ENCODE measurements around the gene SHF.
A peak's percentile ranks its signal among the peaks of the same experiment; 100 is the strongest.

Gene SHF

DNA sequence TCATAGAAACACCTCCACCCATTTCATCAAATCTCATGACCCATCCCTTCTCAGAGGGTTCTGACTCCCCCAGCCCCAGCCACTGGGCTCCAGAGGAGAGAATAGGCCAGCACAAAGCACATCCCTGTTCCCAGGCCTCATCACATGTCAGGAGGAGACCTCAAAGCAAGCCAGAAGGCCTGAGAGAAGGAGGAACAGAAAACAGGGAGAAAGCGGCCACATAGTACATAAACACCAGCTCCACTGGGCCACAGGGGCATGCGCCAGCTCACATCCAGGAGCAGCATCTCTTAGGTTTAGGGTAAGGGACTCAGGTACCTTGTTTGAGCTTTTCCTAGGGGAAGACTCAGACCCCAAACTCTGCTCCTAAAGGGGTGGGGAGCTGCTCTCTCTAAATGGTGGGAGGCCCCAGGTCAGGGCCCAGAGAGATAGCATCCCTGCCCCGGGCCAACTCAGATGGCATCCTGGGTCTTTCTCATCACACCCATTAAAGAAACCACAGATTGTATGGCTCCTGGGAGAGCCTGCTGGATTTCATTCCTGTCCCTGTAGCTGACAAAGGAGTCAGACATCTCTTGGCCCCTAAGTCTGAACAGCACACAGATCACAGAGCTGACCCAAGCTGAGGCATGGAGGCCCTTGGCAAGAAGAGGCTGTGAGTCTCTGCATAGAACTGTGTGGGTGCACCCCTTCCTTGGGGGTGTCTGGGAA is 2.5 kb downstream of the SHF start:
- in situ Hi-C loops (cut with MboI; ENCODE audit: low pct_unique_long_range_greater_than_20kb, low sequenced_read_pairs, unreplicated experiment) = no loop called here
- TF ChIP-seq, protein P1, sequence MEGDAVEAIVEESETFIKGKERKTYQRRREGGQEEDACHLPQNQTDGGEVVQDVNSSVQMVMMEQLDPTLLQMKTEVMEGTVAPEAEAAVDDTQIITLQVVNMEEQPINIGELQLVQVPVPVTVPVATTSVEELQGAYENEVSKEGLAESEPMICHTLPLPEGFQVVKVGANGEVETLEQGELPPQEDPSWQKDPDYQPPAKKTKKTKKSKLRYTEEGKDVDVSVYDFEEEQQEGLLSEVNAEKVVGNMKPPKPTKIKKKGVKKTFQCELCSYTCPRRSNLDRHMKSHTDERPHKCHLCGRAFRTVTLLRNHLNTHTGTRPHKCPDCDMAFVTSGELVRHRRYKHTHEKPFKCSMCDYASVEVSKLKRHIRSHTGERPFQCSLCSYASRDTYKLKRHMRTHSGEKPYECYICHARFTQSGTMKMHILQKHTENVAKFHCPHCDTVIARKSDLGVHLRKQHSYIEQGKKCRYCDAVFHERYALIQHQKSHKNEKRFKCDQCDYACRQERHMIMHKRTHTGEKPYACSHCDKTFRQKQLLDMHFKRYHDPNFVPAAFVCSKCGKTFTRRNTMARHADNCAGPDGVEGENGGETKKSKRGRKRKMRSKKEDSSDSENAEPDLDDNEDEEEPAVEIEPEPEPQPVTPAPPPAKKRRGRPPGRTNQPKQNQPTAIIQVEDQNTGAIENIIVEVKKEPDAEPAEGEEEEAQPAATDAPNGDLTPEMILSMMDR (IDR thresholded peaks at IDR 0.05; ENCODE audit: extremely low read depth, insufficient read depth, missing control alignments) = no peak
- peak; percentile 15 for DNase-seq (ENCODE audit: low spot score)

DNA sequence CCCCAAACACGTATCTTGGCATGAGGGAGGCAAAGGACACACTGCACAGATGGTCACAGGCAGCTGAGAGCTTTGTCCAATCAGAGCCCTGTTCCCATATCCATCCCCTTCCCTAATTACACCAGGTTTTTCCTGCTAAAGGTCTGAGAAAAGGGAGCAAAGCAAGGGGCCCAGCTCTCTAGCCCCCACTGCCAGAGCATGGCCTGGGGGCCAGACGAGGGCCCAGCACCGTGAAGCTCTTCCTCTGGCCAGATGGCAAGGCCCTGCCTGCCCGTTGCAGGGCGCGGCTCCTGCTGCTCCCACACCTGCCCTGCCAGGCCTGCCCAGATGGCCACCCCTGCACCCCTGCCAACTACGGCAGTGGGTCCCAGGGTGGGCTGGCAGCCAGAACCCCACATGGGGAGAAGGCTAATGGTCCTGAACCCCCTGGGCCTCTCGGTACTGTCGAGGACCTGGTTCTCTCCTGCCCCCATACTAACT is 3.2 kb downstream of the SHF start:
- in situ Hi-C loops (cut with MboI; ENCODE audit: low pct_unique_long_range_greater_than_20kb, low sequenced_read_pairs, unreplicated experiment) = no loop called here
- peak; percentile 7 for DNase-seq (ENCODE audit: low spot score)

DNA sequence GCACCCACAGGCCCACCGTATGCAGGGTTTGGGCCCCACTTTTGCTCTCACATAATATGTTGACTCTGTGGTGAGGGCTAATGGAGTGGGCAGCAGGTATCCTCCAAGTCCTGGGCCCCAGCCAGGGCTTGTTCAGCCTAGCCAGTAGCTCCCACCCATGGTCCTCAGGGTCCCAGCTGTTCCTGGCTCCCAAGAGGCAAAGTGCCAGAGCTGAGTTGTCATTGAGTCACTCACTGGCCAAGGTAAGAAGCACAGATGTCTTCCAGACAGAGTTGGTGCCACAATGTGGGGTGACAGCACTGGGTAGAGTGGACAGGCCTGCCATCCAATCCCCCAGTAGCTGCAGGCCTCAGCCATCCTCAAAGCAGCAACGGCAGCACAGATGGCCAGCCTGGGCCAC is 4.3 kb downstream of the SHF start:
- in situ Hi-C loops (cut with MboI; ENCODE audit: low pct_unique_long_range_greater_than_20kb, low sequenced_read_pairs, unreplicated experiment) = no loop called here
- TF ChIP-seq, protein P1 (IDR thresholded peaks at IDR 0.05; ENCODE audit: extremely low read depth, insufficient read depth, missing control alignments) = no peak
- DNase-seq (ENCODE audit: low spot score) = no peak

More for the DNA sequence above, 3.2 kb downstream of the SHF start:
- TF ChIP-seq, protein P1 (IDR thresholded peaks at IDR 0.05; ENCODE audit: extremely low read depth, insufficient read depth, missing control alignments) = no peak

DNA sequence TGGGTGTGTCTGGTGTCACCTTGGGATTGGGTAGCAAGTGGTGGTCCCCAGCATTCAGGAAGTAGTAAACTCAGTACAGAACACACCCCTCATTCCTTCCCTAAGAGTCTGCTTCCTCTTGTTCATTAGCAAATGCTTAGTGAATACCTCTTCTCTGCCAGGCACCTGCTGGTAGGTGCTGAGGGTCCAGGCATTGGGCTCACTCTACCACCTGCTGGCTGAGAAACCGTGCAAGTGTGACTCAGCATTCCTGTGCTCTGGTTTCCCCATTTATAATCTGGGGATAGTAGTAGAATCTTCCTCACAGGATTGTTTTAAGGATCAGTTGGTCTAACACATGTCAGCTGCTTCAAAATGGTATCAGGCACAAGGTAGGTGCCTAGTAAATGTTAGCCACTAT is 4.8 kb downstream of the SHF start:
- no peak for DNase-seq (ENCODE audit: low spot score)
- TF ChIP-seq, protein P1 (IDR thresholded peaks at IDR 0.05; ENCODE audit: extremely low read depth, insufficient read depth, missing control alignments) = no peak
- in situ Hi-C loops (cut with MboI; ENCODE audit: low pct_unique_long_range_greater_than_20kb, low sequenced_read_pairs, unreplicated experiment) = no loop called here

DNA sequence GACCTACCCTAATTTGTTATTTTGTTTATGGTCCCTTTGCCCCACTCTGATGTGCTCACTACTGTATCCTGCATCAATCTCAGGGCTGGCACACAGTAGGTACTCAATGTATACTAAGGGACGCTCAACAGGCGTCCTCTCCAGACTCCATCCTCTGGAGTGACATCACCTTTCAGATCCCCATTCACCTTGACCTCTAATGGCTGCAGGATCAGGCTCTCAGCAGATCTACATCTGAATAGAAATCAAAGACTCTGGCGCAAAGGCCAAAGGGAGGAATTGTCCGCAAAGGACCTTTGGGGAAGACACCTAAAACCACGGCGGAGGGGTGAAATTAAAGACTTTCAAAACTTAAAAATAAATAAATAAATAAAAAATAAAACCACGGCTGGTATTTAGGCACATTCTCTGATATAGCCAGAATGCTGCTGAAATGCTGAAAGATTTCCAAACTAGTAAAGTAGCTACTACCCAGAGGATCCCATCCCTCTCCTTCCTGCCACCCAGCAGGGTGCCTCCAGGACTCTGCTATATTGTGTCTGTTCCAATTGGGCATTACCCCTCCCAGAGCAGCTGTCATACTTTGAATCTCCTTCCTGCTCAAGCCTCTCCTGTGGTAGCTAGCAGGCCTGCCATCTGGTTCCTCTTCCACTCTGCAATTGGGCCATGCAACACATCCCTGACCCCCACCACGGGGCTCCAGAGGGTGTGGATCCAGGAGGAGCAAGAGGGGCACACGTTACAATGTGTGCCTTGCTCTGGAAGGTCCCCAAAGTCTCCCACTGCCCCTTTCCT is 6.1 kb downstream of the SHF start:
- TF ChIP-seq, protein P1 (IDR thresholded peaks at IDR 0.05; ENCODE audit: extremely low read depth, insufficient read depth, missing control alignments) = no peak
- DNase-seq (ENCODE audit: low spot score) = no peak
- in situ Hi-C loops (cut with MboI; ENCODE audit: low pct_unique_long_range_greater_than_20kb, low sequenced_read_pairs, unreplicated experiment) = no loop called here

DNA sequence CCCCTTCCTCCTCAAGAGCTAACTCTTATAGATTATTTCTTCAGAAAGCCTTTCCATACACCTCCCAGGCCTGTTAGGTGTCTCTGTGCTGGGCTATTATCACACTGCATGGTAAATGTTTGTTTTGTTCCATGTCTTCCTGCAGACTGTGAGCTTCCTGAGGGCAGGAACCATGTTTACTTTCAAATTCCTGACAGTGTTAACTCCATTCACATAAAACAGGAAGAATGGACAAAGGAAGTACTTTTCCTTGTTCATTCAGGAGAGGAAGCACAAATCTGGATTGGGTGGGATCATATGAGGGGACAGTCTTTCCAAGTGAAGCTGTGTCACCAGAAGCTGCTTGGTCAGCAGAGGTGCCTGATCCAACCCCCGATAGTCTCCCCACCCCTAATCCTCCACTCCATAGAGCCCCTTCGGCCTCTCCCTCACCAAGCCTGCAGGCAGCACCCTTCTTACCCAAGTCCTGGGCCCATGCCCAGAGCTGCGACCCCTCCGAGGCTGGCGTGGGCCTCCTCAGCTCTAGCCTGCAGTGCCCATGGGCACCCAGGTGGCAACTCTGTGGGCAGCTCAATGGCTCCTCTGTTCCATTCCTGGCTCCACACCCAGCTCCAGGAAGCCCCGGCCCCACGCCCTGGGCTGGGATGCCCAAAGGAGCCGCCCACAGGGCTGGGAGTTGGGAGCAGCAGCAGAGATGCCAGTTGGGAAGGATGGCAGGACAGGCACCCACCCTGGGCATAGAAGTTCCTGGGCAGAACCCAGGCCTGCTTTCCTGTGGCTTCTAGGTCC is 6.9 kb downstream of the SHF start:
- in situ Hi-C loops (cut with MboI; ENCODE audit: low pct_unique_long_range_greater_than_20kb, low sequenced_read_pairs, unreplicated experiment) = no loop called here
- TF ChIP-seq, protein P1 (IDR thresholded peaks at IDR 0.05; ENCODE audit: extremely low read depth, insufficient read depth, missing control alignments) = no peak

More for the DNA sequence above, 6.9 kb downstream of the SHF start:
- no peak for DNase-seq (ENCODE audit: low spot score)
